Measurements from ENCODE around the gene CD200. TPM values are rescaled to one million over a fixed set of nuclear protein-coding genes. Genes with fewer than 3 reads are reported as not detected.

The CD200 gene
- total RNA-seq, 1 donor from 2014 or later, result 67.0 TPM

DNA sequence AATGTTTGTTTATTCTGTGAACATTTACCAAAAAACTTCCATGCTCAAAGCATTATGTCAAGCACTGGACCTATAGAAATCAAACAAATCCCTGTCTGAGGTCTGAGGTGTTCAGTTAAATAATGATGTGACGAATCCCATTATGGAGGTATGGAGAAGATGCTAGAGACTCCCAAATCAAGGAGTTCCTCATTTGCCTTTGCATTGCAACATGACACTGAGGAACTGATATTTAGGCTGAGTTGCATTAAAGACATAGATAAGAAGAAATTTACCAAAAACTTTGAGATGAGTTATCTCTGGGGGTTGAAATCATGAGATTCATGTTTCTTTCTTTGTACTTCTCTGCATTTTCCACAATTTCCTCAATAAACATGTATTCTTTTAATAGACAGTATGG, 16.0 kb downstream of the CD200 start:
- Mint-ChIP-seq H3K27ac (ENCODE audit: unreplicated experiment) (no peak overlapping the region), H3K36me3 (ENCODE audit: low read depth) (peaks cover 53% of the 10 kb centered on the region), H3K9me3 (no peaks in the 10 kb centered on the region), H3K27me3 (ENCODE audit: low read depth) (no peaks in the 10 kb centered on the region), H3K4me1 (peaks cover 77% of the 10 kb centered on the region), H3K4me3 (no peak overlapping the region)
- no peak for DNase-seq (ENCODE audit: low read depth, low spot score)
- TF ChIP-seq, protein P1, sequence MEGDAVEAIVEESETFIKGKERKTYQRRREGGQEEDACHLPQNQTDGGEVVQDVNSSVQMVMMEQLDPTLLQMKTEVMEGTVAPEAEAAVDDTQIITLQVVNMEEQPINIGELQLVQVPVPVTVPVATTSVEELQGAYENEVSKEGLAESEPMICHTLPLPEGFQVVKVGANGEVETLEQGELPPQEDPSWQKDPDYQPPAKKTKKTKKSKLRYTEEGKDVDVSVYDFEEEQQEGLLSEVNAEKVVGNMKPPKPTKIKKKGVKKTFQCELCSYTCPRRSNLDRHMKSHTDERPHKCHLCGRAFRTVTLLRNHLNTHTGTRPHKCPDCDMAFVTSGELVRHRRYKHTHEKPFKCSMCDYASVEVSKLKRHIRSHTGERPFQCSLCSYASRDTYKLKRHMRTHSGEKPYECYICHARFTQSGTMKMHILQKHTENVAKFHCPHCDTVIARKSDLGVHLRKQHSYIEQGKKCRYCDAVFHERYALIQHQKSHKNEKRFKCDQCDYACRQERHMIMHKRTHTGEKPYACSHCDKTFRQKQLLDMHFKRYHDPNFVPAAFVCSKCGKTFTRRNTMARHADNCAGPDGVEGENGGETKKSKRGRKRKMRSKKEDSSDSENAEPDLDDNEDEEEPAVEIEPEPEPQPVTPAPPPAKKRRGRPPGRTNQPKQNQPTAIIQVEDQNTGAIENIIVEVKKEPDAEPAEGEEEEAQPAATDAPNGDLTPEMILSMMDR (conservative IDR thresholded peaks at IDR 0.05), result no peak

DNA sequence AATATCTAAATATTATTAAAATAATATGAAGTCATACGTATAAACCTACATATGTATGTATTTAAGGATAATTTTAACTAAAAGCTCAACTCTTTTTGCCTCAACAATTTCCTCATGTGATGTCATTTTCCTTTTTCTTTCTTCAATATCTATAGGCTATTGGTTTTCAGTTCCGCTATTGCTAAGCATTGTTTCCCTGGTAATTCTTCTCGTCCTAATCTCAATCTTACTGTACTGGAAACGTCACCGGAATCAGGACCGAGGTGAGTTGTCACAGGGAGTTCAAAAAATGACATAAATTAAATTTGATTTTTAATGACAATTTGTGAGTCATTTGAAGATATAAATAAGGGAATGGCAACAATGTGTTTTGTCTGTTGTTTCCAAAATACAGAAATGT, 16.6 kb downstream of the CD200 start:
- TF ChIP-seq, protein P1 (conservative IDR thresholded peaks at IDR 0.05), result no peak
- Mint-ChIP-seq H3K9me3 (no peaks in the 10 kb centered on the region), H3K36me3 (ENCODE audit: low read depth) (peaks cover 52% of the 10 kb centered on the region), H3K4me1 (peaks cover 83% of the 10 kb centered on the region), H3K27ac (ENCODE audit: unreplicated experiment) (no peak overlapping the region), H3K27me3 (ENCODE audit: low read depth) (no peaks in the 10 kb centered on the region), H3K4me3 (no peak overlapping the region)
- no peak for DNase-seq (ENCODE audit: low read depth, low spot score)

DNA sequence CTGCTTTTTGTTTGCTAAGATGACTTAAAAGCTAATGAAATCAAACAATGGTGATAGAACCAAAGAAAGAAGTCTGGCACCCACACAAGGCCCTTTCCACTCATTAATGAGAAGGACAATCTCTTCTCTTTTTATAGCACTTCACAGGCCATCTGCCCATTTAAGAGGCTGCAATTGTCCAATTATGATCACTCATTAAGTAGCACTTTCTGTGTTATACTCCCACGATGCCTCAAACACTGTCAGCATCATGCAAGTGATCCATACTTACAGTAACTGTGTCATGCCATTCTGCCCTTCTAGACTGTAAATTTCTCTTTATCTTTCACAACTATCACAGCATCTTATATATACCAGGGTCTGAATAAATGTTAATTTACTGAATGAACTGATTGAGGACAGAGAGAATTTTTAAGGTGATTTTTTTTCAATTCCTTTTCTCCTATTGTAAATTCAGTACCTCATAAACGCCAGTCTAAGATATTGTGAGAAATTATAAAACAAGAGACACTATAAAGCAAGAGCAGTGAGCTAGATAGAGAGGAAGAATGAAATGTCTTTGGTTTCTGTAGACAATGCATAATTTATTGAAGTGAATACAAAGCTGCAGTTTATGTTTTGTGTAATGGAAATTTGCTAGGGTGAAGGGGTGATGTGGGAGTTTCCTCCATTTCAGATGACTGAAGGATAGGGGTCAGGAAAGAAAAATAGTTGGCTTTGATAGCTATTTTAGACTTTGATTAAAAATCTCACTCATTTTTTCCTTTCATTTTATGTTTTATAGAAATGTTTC, 17.3 kb downstream of the CD200 start:
- DNase-seq (ENCODE audit: low read depth, low spot score), result no peak
- peak overlapping the region; percentile 73 for H3K27ac Mint-ChIP-seq (ENCODE audit: unreplicated experiment)
- peaks cover 52% of the 10 kb centered on the region for H3K36me3 Mint-ChIP-seq (ENCODE audit: low read depth)
- TF ChIP-seq, protein P1 (conservative IDR thresholded peaks at IDR 0.05), result no peak
- no peaks in the 10 kb centered on the region for H3K9me3 Mint-ChIP-seq
- peak overlapping the region; percentile 59 for H3K4me3 Mint-ChIP-seq
- peaks cover 90% of the 10 kb centered on the region for H3K4me1 Mint-ChIP-seq
- H3K27me3 Mint-ChIP-seq (ENCODE audit: low read depth), result no peaks in the 10 kb centered on the region

DNA sequence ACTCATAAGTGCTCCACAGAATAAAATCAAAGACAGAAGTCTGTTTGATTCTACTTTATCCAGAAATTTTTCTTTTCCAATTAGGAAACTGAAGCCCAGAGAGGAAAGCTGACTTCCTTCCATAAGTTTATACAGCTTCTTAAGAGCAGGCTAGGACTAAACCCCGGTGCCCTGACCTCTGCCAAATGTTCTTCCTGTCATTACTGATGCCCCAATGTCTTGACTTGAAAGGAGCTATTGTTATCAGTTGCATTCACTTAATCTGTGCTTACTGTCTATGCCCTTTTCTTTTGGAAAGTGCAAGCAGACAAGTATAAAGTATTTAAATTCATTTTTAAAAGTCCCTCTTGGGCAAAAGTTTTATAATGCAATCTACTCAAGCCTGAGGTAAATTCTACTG, 18.1 kb downstream of the CD200 start:
- H3K4me3 Mint-ChIP-seq, result peak overlapping the region; percentile 59
- H3K9me3 Mint-ChIP-seq, result no peaks in the 10 kb centered on the region
- TF ChIP-seq, protein P1 (conservative IDR thresholded peaks at IDR 0.05), result no peak
- H3K4me1 Mint-ChIP-seq, result peaks cover 94% of the 10 kb centered on the region
- peaks cover 47% of the 10 kb centered on the region for H3K36me3 Mint-ChIP-seq (ENCODE audit: low read depth)
- no peak for DNase-seq (ENCODE audit: low read depth, low spot score)
- H3K27ac Mint-ChIP-seq (ENCODE audit: unreplicated experiment), result peak overlapping the region; percentile 20
- H3K27me3 Mint-ChIP-seq (ENCODE audit: low read depth), result no peaks in the 10 kb centered on the region

DNA sequence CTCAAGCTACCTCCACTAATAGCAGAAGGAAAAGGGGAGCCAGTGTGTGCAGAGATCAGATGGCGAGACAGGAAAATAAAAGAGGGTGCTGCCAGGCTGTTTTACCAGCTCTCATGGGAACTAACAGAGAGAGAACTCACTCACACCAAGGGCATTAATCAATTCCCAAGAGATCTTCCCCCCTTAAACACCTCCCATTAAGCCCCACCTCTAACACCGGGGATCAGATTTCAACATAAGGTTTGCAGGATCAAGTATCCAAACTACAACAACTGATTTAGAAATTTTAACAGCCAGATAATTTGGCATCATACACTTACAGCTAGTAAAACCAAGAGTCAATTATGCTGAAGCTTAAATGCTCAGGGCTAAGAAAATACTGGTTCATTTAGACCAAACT, 18.9 kb downstream of the CD200 start:
- TF ChIP-seq, protein P1 (conservative IDR thresholded peaks at IDR 0.05), result no peak
- Mint-ChIP-seq H3K9me3 (no peaks in the 10 kb centered on the region), H3K27me3 (ENCODE audit: low read depth) (no peaks in the 10 kb centered on the region), H3K27ac (ENCODE audit: unreplicated experiment) (peak overlapping the region; percentile 95), H3K36me3 (ENCODE audit: low read depth) (peaks cover 40% of the 10 kb centered on the region), H3K4me1 (peaks cover 91% of the 10 kb centered on the region), H3K4me3 (peak overlapping the region; percentile 59)
- DNase-seq (ENCODE audit: low read depth, low spot score), result no peak
